GM12872 (cell line): Measurements from ENCODE around the gene SOX13.

Experiments
- TF ChIP-seq, protein P1 (sequence below): IDR thresholded peaks from 3 replicates; pipeline ENCODE4 v1.5.1; 2011; ENCODE audit warnings: low read depth, mild to moderate bottlenecking, low read length, moderate library complexity; ENCODE audit not compliant: insufficient read depth

SOX13 gene

DNA sequence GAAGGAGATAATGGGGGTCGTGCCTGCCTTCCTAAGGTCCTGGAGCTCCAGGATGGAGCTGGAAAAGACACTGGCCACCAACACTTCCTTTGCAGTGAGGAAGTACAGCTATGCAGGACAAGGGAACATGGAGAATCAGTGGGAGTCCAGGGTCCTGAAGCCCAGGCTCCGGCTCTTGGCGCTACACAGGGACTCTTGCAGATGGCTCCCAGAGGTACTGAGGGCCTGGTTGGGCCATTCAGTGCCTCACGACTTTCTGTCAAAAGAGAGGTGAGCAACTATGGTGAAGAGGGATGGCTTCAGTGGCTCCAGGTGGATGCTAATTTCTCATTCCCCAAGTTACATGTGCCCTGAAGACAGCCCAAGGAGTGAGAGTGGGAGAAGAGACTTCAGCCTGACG lies 80.8 kb downstream of the SOX13 start:
- TF ChIP-seq, protein P1, sequence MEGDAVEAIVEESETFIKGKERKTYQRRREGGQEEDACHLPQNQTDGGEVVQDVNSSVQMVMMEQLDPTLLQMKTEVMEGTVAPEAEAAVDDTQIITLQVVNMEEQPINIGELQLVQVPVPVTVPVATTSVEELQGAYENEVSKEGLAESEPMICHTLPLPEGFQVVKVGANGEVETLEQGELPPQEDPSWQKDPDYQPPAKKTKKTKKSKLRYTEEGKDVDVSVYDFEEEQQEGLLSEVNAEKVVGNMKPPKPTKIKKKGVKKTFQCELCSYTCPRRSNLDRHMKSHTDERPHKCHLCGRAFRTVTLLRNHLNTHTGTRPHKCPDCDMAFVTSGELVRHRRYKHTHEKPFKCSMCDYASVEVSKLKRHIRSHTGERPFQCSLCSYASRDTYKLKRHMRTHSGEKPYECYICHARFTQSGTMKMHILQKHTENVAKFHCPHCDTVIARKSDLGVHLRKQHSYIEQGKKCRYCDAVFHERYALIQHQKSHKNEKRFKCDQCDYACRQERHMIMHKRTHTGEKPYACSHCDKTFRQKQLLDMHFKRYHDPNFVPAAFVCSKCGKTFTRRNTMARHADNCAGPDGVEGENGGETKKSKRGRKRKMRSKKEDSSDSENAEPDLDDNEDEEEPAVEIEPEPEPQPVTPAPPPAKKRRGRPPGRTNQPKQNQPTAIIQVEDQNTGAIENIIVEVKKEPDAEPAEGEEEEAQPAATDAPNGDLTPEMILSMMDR: no peak

DNA sequence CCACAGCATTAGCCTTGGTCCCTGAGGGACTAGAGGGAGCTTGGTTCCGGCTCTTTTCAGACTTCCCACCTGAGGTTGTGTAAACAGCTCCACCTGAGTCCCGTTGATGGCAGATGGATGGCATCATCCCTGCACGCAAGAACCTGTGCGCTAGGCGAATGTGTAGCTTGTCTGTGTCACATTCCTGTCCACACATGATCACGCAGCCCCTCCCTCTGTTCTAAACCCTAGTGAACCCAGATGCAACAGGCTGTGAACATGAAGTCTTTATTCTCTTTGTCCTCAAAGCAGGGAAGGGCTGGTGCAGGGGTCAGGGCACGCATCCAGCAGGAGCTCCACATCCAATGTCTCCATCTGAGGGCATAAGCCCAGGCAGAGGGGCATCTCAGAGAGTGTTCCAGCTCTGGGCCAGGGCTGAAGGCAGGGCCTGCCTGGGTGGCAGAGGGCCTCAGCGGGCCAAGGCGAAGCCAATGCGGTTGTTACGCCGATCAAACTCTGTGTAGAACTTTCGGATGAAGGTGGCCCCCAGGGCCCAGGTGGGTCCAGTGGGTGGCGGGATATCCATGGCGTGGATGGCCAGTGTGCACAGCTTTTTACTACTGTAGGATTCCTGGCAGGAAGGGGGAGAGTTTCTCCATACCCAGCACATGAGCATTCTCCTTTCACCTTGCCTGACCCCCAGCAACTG lies 81.8 kb downstream of the SOX13 start:
- TF ChIP-seq, protein P1: no peak

DNA sequence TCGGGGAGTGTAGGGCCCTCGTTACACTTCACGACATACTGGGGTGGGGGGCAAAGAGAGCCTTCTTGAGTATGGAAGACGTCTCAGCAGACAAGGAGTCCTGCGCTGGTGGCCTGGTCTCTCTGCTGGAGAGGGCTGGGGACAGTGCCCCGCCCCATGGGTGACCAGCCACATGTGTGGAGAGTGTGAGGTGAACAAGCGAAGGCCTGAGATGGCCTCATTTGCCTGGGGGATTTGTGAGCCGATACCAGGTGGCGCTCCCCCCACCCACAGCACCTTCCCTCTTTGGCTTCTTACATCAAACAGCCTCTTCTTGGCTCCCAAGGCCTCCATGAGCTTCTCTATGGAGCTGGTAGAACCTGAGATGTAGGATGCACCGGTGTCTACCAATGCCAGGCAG lies 83.0 kb downstream of the SOX13 start:
- TF ChIP-seq, protein P1: no peak

DNA sequence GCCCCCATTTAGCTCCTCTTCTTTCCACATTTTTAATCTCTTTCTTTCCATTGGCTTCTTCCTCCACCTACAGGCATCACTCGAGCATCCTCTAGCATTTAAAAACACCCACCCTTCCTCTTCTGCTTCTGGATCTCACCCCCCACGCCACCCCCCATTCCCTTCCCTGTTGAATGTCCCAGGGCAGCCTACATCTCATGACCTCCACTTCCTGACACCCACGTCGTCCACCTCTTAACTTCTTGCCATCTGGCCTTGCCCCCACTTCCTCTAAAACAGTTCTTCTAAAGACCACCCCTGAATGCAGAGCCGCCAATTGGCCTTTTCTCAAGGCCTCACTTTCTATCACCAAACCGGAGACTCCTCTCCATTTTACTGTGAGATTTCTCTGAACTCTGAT lies 85.0 kb downstream of the SOX13 start:
- TF ChIP-seq, protein P1: no peak

GRCh38 chr1:204161609-204162493 lies 88.9 kb downstream of the SOX13 start:
- TF ChIP-seq, protein P1: no peak

DNA sequence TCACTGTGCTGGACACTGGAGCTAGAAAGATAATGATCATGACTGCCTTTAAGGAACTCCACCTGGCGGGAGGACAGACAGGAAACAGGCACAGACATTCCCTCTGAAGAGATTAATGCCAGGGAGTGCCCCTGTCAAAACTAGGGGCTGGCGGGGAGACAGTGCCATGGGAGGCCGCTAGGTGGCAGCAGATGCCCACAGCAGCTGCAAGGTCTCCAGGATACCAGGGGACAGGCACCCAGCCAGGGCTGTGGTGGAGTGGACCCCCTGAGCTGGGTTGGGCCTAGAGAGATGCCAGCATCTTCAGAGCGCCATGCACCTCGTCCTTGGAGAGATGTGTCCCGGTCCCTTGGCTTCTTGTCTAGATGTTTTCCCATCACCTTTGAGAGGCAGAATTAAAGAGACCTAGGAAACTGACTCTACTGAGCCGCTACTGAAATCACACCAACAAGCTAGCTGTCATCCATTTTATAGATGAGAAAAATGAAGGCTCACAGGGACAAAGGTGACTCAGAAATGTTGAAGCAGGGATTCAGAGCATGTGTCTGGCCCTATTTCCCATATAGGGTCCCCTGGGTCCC lies 89.7 kb downstream of the SOX13 start:
- TF ChIP-seq, protein P1: peak; percentile 99

- TF ChIP-seq, protein P1: no peak
Measured at GRCh38 chr1:204166219-204166618, 93.3 kb downstream of the SOX13 start, which contains the start of gene REN. REN (minus strand) TSS chr1:204166337; CDS start chr1:204166293, 44 bp downstream.
